OCI-LY7 (cell line): Measurements from ENCODE around the gene ARMC7. TPM values are rescaled to one million over a fixed set of nuclear protein-coding genes. Genes with fewer than 3 reads are reported as not detected.

Experiments used
- BruUV-seq: library from RNA; stranded (reverse); fragments of 400-500 nt; replicated peaks from 2 replicates; lab custom pipeline; 2021; lab: Mats Ljungman, UMichigan
- CTCF ChIA-PET: fragments of 300-600 bp; sonication (Branson Sonifier 250); formaldehyde crosslinking; loops from one replicate; lab custom pipeline; 2022; ENCODE audit warnings: antibody characterized with exemption; ENCODE audit not compliant: unreplicated experiment; lab: Charles Lee
- POLR2A ChIA-PET: fragments of 300-600 bp; sonication (Branson Sonifier 250); formaldehyde crosslinking; loops from one replicate; lab custom pipeline; 2022; ENCODE audit warnings: antibody characterized with exemption; lab: Charles Lee
- DNase-seq: peaks from one replicate; pipeline ENCODE4 v3.0.0-alpha.2; 2015; ENCODE audit warnings: low spot score
- H2AFZ ChIP-seq: fragments of 200-600 bp; sonication (generic), shearing (Covaris generic); 2 replicates; pipeline ENCODE4 v1.6.1; 2014; ENCODE audit warnings: mild to moderate bottlenecking, antibody characterized with exemption, low read length, moderate library complexity
- H3K27ac ChIP-seq: fragments of 200-600 bp; sonication (generic); 2 replicates; pipeline ENCODE4 v1.5.1; 2014; ENCODE audit warnings: mixed run types, low read depth, mild to moderate bottlenecking, moderate library complexity, low read length, inconsistent platforms; ENCODE audit not compliant: poor library complexity, severe bottlenecking
- H3K36me3 ChIP-seq: fragments of 200-600 bp; sonication (generic); 2 replicates; pipeline ENCODE4 v1.6.1; 2014; ENCODE audit warnings: mild to moderate bottlenecking, antibody characterized with exemption, low read length, moderate library complexity, mixed read lengths; ENCODE audit not compliant: insufficient read depth
- H3K4me1 ChIP-seq: fragments of 200-600 bp; sonication (generic); 2 replicates; pipeline ENCODE4 v1.5.1; 2014; ENCODE audit warnings: mild to moderate bottlenecking, low read length; ENCODE audit not compliant: insufficient read depth, poor library complexity, severe bottlenecking
- H3K4me2 ChIP-seq: fragments of 200-600 bp; sonication (generic); 2 replicates; pipeline ENCODE4 v1.6.1; 2014; ENCODE audit warnings: mild to moderate bottlenecking, low read length
- H3K4me3 ChIP-seq: fragments of 200-600 bp; sonication (generic); 2 replicates; pipeline ENCODE4 v1.5.1; 2014; ENCODE audit warnings: mild to moderate bottlenecking, low read depth, low read length; ENCODE audit not compliant: poor library complexity, severe bottlenecking
- H3K79me2 ChIP-seq: fragments of 200-600 bp; sonication (generic); 2 replicates; pipeline ENCODE4 v1.6.1; 2016; ENCODE audit warnings: low read depth, mild to moderate bottlenecking, low read length, moderate library complexity, mixed read lengths; ENCODE audit not compliant: insufficient read depth
- H3K9me2 ChIP-seq: fragments of 200-600 bp; sonication (generic); 2 replicates; pipeline ENCODE4 v1.6.1; 2016; ENCODE audit warnings: mild to moderate bottlenecking, low read length, mixed read lengths; ENCODE audit not compliant: insufficient read depth
- H3K9me3 ChIP-seq: fragments of 200-600 bp; sonication (generic); 2 replicates; pipeline ENCODE4 v1.6.1; 2014; ENCODE audit warnings: mild to moderate bottlenecking, mixed run types, low read length, mixed read lengths
- H4K20me1 ChIP-seq: fragments of 200-600 bp; sonication (generic); 2 replicates; pipeline ENCODE4 v1.6.1; 2014; ENCODE audit warnings: mild to moderate bottlenecking, antibody characterized with exemption, low read length, moderate library complexity, mixed read lengths; ENCODE audit not compliant: insufficient read depth
- CTCF ChIP-seq: fragments of 200-600 bp; sonication (generic); conservative IDR thresholded peaks from 2 replicates; pipeline ENCODE4 v1.5.1; 2014; ENCODE audit warnings: mild to moderate bottlenecking, antibody characterized with exemption, low read length, moderate library complexity, mixed read lengths
- EZH2phosphoT487 ChIP-seq: fragments of 200-600 bp; sonication (generic); IDR thresholded peaks from 2 replicates; pipeline ENCODE4 v1.6.1; 2018; ENCODE audit warnings: low read depth, borderline replicate concordance, mild to moderate bottlenecking, mixed run types, antibody characterized with exemption, low read length, moderate library complexity, mixed read lengths
- intact Hi-C: fragments of 100-400 bp; cut with micrococcal nuclease; formaldehyde crosslinking; loops from one replicate; pipeline ENCODE4 v1.10.0; 2022; ENCODE audit not compliant: unreplicated experiment
- total RNA-seq, 2 experiments: library from RNA; depleted of rRNA in 1 of 2; stranded (reverse); fragments of >200 nt in 1 of 2; shearing (Covaris generic) in 1 of 2; gene quantifications; 2 replicates each; pipeline ENCODE4 v1.2.3, GENCODE V29; 2014 to 2022

Gene ARMC7
- total RNA-seq, 2 experiments from 2014 or later: 7.1 to 19.9 TPM

- no peaks in the 10 kb centered on the region for H3K9me3 ChIP-seq
- peak; percentile 78 for DNase-seq
- CTCF ChIA-PET: interaction anchor here (0.5 kb wide), 1 partner anchor 117 kb away, joined by 3 read pairs; no protein-coding TSS in a partner anchor
- no peaks in the 10 kb centered on the region for H3K9me2 ChIP-seq
- BruUV-seq: no TSS peak
- H3K4me2 ChIP-seq: peak overlapping the region; percentile 51
- no peak overlapping the region for H3K27ac ChIP-seq
- H3K36me3 ChIP-seq: no peaks in the 10 kb centered on the region
- H2AFZ ChIP-seq: peak overlapping the region; percentile 52; the same call in 1 of the 2 replicates
- no peaks in the 10 kb centered on the region for H3K79me2 ChIP-seq
- H4K20me1 ChIP-seq: no peaks in the 10 kb centered on the region
- POLR2A ChIA-PET: no interaction called here
- H3K4me3 ChIP-seq: no peak overlapping the region
- no peak for TF ChIP-seq CTCF
- no peak for TF ChIP-seq EZH2phosphoT487
- intact Hi-C loops: no loop called here
- peaks cover 17% of the 10 kb centered on the region for H3K4me1 ChIP-seq
These were observed 7.4 kb upstream of the ARMC7 start for GRCh38 chr17:75102385-75102821.

- Histone ChIP-seq H3K79me2 (no peaks in the 10 kb centered on the region), H3K4me2 (no peak overlapping the region), H3K9me2 (no peaks in the 10 kb centered on the region), H3K27ac (no peak overlapping the region), H3K4me1 (peaks cover 16% of the 10 kb centered on the region), H3K9me3 (no peaks in the 10 kb centered on the region), H2AFZ (no peak overlapping the region), H4K20me1 (no peaks in the 10 kb centered on the region), H3K4me3 (no peak overlapping the region), H3K36me3 (no peaks in the 10 kb centered on the region)
- ChIA-PET POLR2A (interaction anchor here (0.6 to 1.0 kb wide), 5 partner anchors 10 to 170 kb away, joined by 3 to 4 read pairs (median 3); no protein-coding TSS in a partner anchor), CTCF (interaction anchor here (0.7 to 1.0 kb wide), 2 partner anchors 10 kb away, joined by 3 to 4 read pairs; no protein-coding TSS in a partner anchor)
- TF ChIP-seq CTCF (no peak), EZH2phosphoT487 (no peak)
- no TSS peak for BruUV-seq
- intact Hi-C loops: no loop called here
- DNase-seq: no peak
These were observed 5.9 kb upstream of the ARMC7 start for GRCh38 chr17:75103601-75104554.
